Stimulated activated CD4-positive, alpha-beta T cell treated with anti-CD3 and anti-CD28 coated beads, Interleukin-4, amount 100 ng/mL, for 48 hours (primary cell): ENCODE data around the gene FAM47E.
"Not testable (repeated sequence)": the region's sequence is repeated elsewhere in the genome, so short reads cannot be mapped to it uniquely, and the experiment has no call there.

Source experiments
- DNase-seq, 2 donors: peaks; one replicate each; pipeline ENCODE4 v3.0.0-alpha.2; 2020; ENCODE audit warnings: low read depth in 2 of 2

The FAM47E gene

GRCh38 chr4:76267811-76268210 is 16.3 kb downstream of the FAM47E start:
- DNase-seq = no peak

- DNase-seq = no peak
Observed at GRCh38 chr4:76270244-76271175, 19.0 kb downstream of the FAM47E start.

GRCh38 chr4:76271248-76271647 is 19.7 kb downstream of the FAM47E start:
- no peak for DNase-seq

GRCh38 chr4:76272073-76272472 is 20.6 kb downstream of the FAM47E start:
- no peak for DNase-seq

- DNase-seq = no peak
Observed at GRCh38 chr4:76272582-76272981, 21.1 kb downstream of the FAM47E start.

GRCh38 chr4:76272999-76273398 is 21.5 kb downstream of the FAM47E start:
- DNase-seq = no peak

- DNase-seq = no peak
Observed at GRCh38 chr4:76275486-76276124, 24.1 kb downstream of the FAM47E start.

GRCh38 chr4:76276813-76277212 is 25.3 kb downstream of the FAM47E start:
- no peak for DNase-seq

GRCh38 chr4:76277667-76278066 is 26.1 kb downstream of the FAM47E start:
- DNase-seq = no peak

- DNase-seq = no peak
Observed at GRCh38 chr4:76278583-76278982, 27.1 kb downstream of the FAM47E start.

GRCh38 chr4:76279462-76279861 is 27.9 kb downstream of the FAM47E start:
- DNase-seq = no peak

GRCh38 chr4:76280488-76281441 is 29.2 kb downstream of the FAM47E start:
- no peak for DNase-seq

- DNase-seq = not testable (repeated sequence)
Observed at GRCh38 chr4:76281594-76281993, 30.1 kb downstream of the FAM47E start.

- DNase-seq = no peak
Observed at GRCh38 chr4:76282941-76283689, 31.6 kb downstream of the FAM47E start.

- DNase-seq = no peak
Observed at GRCh38 chr4:76283900-76284299, 32.4 kb downstream of the FAM47E start.

GRCh38 chr4:76287811-76288210 is 36.3 kb downstream of the FAM47E start:
- not testable (repeated sequence) for DNase-seq

GRCh38 chr4:76292730-76293129 is 41.2 kb downstream of the FAM47E start:
- no peak for DNase-seq

GRCh38 chr4:76293772-76294171 is 42.3 kb downstream of the FAM47E start:
- no peak for DNase-seq

GRCh38 chr4:76296286-76296820 is 44.8 kb downstream of the FAM47E start:
- no peak for DNase-seq

- no peak for DNase-seq
Observed at GRCh38 chr4:76298227-76298626, 46.7 kb downstream of the FAM47E start.

- DNase-seq = no peak
Observed at GRCh38 chr4:76300012-76300411, 48.5 kb downstream of the FAM47E start.
